GM12878 (cell line): ENCODE measurements around the gene MTHFR.

Experiments
- ASH2L ChIP-seq: fragments of 300-600, 200-600 bp; sonication (generic); IDR thresholded peaks from 2 replicates; pipeline ENCODE4 v1.6.1; 2017; ENCODE audit warnings: low read depth, mild to moderate bottlenecking, borderline replicate concordance
- CBX3 ChIP-seq: fragments of 200-600 bp; sonication (generic); IDR thresholded peaks from 2 replicates; pipeline ENCODE4 v1.6.1; 2016; ENCODE audit warnings: low read depth, borderline replicate concordance
- CREB1 ChIP-seq: IDR thresholded peaks from 2 replicates; pipeline ENCODE4 v1.6.1; 2012; ENCODE audit warnings: low read depth, mild to moderate bottlenecking, inconsistent platforms
- EP300 ChIP-seq, 2 experiments: fragments of 150-350 bp in 1 of 2; IDR thresholded peaks; 2 replicates each; pipeline ENCODE4 v1.6.1; 2011 to 2012; ENCODE audit warnings: low read depth in 2 of 2, low read length in 2 of 2, borderline replicate concordance in 1 of 2, improper control_type of control experiment in 1 of 2, inconsistent platforms in 1 of 2; ENCODE audit not compliant: control insufficient read depth in 1 of 2
- EZH2 ChIP-seq: IDR thresholded peaks from 2 replicates; pipeline ENCODE4 v1.6.1; 2012; ENCODE audit warnings: low read depth, mild to moderate bottlenecking, control low read depth, inconsistent platforms, low read length, borderline replicate concordance; ENCODE audit not compliant: control insufficient read depth
- KDM1A ChIP-seq: fragments of 200-600 bp; sonication (generic); IDR thresholded peaks from 2 replicates; pipeline ENCODE4 v1.6.1; 2016; ENCODE audit warnings: borderline replicate concordance
- NFIC ChIP-seq: IDR thresholded peaks from 2 replicates; pipeline ENCODE4 v1.6.1; 2012; ENCODE audit warnings: low read depth, mild to moderate bottlenecking, inconsistent platforms, low read length, moderate library complexity
- POLR2A ChIP-seq: IDR thresholded peaks from 2 replicates; pipeline ENCODE4 v1.6.1; 2011; ENCODE audit warnings: low read depth, mild to moderate bottlenecking, low read length
- REST ChIP-seq: IDR thresholded peaks from 2 replicates; pipeline ENCODE4 v1.6.1; 2012; ENCODE audit warnings: mild to moderate bottlenecking, low read depth, low read length
- STAT1 ChIP-seq: fragments of 450-650 bp; conservative IDR thresholded peaks from 2 replicates; pipeline ENCODE4 v1.6.1; 2014; ENCODE audit warnings: antibody characterized with exemption, mild to moderate bottlenecking
- TF ChIP-seq, protein P1 (sequence below), 3 experiments: IDR thresholded peaks in 2 of 3; conservative IDR thresholded peaks in 1 of 3; 2 replicates each; pipeline ENCODE4 v1.5.1; 2011; ENCODE audit warnings: low read depth in 3 of 3, low read length in 3 of 3, mild to moderate bottlenecking in 3 of 3, control low read depth in 2 of 3, moderate library complexity in 2 of 3, inconsistent platforms in 1 of 3, mixed read lengths in 1 of 3; ENCODE audit not compliant: control insufficient read depth in 2 of 3, insufficient read depth in 1 of 3; ENCODE audit errors: extremely low read depth in 1 of 3

DNA sequence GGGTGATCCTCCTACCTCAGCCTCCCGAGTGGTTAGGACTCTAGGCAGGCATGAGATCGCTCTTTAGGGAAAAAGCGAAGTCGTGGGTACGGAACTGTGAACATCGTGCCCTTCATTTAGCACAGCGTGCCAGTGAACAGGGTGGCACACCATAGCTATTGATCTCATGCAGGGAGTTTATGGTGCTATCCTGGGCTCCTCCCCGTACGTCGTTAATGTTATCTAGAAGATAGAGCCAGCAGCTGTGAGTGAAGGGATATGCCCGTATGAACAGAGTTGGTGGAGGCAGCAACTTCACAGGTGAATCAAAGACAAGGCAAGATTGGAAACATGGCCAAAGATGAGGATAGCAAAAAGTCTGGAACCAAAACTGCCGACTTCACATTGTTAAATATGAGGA lies 11.4 kb upstream of the MTHFR start:
- TF ChIP-seq POLR2A (no peak), EZH2 (no peak), STAT1 (no peak), EP300 (IDR thresholded peaks at IDR 0.05; ENCODE audit: borderline replicate concordance in 1 of 2, control insufficient read depth in 1 of 2, low read depth in 2 of 2, low read length in 2 of 2) (no peak), KDM1A (no peak), CREB1 (no peak), CBX3 (no peak), REST (no peak), ASH2L (no peak), NFIC (no peak)
- TF ChIP-seq, protein P1, sequence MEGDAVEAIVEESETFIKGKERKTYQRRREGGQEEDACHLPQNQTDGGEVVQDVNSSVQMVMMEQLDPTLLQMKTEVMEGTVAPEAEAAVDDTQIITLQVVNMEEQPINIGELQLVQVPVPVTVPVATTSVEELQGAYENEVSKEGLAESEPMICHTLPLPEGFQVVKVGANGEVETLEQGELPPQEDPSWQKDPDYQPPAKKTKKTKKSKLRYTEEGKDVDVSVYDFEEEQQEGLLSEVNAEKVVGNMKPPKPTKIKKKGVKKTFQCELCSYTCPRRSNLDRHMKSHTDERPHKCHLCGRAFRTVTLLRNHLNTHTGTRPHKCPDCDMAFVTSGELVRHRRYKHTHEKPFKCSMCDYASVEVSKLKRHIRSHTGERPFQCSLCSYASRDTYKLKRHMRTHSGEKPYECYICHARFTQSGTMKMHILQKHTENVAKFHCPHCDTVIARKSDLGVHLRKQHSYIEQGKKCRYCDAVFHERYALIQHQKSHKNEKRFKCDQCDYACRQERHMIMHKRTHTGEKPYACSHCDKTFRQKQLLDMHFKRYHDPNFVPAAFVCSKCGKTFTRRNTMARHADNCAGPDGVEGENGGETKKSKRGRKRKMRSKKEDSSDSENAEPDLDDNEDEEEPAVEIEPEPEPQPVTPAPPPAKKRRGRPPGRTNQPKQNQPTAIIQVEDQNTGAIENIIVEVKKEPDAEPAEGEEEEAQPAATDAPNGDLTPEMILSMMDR (IDR thresholded peaks at IDR 0.05 in 2 of 3, conservative IDR thresholded peaks at IDR 0.05 in 1 of 3; ENCODE audit: control insufficient read depth in 2 of 3, extremely low read depth in 1 of 3, insufficient read depth in 1 of 3, low read depth in 3 of 3, low read length in 3 of 3), result no peak
